GM12891 (cell line): Measurements from ENCODE around the gene CFAP46.
"Not testable (repeated sequence)": the region's sequence is repeated elsewhere in the genome, so short reads cannot be mapped to it uniquely, and the experiment has no call there.

Experiments used
- DNase-seq: peaks from one replicate; pipeline ENCODE4 v3.0.0; 2011; ENCODE audit warnings: low spot score; ENCODE audit not compliant: insufficient read length
- FAIRE-seq: peaks from 2 replicates; lab custom pipeline; 2011; peaks lifted over from hg19 to GRCh38; lab: Jason Lieb, UNC
- PAX5 ChIP-seq: IDR thresholded peaks from 2 replicates; pipeline ENCODE4 v1.6.1; 2011; ENCODE audit warnings: low read length, moderate library complexity, mild to moderate bottlenecking; ENCODE audit not compliant: insufficient read depth, severe bottlenecking
- POLR2A ChIP-seq: IDR thresholded peaks from 2 replicates; pipeline ENCODE4 v1.6.1; 2011; ENCODE audit warnings: low read depth, low read length, control low read depth
- POLR2AphosphoS5 ChIP-seq: IDR thresholded peaks from 2 replicates; pipeline ENCODE4 v1.6.1; 2011; ENCODE audit warnings: low read depth, low read length, control low read depth
- POU2F2 ChIP-seq: IDR thresholded peaks from 2 replicates; pipeline ENCODE4 v1.6.1; 2011; ENCODE audit warnings: low read depth, mild to moderate bottlenecking, control low read depth, low read length, moderate library complexity
- SPI1 ChIP-seq: IDR thresholded peaks from 2 replicates; pipeline ENCODE4 v1.6.1; 2011; ENCODE audit warnings: low read depth, low read length, control low read depth
- TAF1 ChIP-seq: IDR thresholded peaks from 2 replicates; pipeline ENCODE4 v1.6.1; 2011; ENCODE audit warnings: low read depth, low read length, control low read depth

The CFAP46 gene

GRCh38 chr10:132928261-132928660 is 14.1 kb downstream of the CFAP46 start:
- DNase-seq (no peak), FAIRE-seq (no peak)
- TF ChIP-seq POU2F2 (no peak), POLR2AphosphoS5 (no peak), POLR2A (no peak), PAX5 (no peak), TAF1 (no peak), SPI1 (no peak)

GRCh38 chr10:132927824-132928223 is 14.5 kb downstream of the CFAP46 start:
- TF ChIP-seq POLR2A (no peak), PAX5 (no peak), POU2F2 (no peak), SPI1 (no peak), POLR2AphosphoS5 (no peak), TAF1 (no peak)
- no peak for FAIRE-seq

DNA sequence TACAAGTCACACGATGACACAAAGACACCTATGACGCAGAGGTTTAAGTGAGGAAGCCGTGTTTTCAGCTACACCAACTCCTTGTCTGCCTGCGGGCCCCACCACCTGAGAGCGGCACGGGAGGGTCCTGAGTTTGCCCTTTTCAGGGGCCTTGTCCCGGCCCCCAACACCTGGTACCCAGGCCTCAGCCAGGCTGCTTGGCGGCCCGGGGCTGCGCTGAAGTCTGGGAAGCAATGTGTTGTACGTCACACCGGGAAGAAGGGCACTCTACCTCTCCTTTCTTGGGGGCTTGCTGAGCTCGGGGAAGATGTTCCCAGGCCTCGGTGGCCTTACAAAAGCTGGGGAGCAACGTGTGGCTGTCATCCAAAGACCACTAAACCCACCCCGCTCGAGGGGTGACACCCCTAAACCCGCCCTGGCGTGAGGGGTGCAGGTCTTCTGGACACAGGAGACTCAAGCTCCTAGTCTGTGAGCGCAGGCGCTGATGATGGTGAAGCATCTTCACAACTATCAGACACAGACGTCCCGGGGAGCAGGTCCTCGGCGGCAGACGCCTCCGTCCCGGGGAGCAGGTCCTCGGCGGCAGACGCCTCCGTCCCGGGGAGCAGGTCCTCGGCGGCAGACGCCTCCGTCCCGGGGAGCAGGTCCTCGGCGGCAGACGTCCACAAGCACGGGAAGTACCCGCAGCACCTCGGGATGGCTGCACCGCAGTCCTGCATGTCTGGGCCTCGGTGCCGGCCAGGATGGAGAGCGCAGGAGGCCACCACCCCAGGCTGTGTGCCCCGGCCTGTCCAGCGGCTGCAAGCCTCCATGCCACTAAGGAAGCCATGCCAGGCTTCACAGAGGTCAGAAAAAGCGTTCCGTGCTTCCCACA is 15.4 kb downstream of the CFAP46 start:
- DNase-seq: no peak
- no peak for TF ChIP-seq POLR2A
- no peak for TF ChIP-seq POLR2AphosphoS5
- TF ChIP-seq PAX5: no peak
- TF ChIP-seq POU2F2: no peak
- TF ChIP-seq TAF1: no peak
- TF ChIP-seq SPI1: no peak
- FAIRE-seq: no peak

More at GRCh38 chr10:132927824-132928223, 14.5 kb downstream of the CFAP46 start:
- no peak for DNase-seq

DNA sequence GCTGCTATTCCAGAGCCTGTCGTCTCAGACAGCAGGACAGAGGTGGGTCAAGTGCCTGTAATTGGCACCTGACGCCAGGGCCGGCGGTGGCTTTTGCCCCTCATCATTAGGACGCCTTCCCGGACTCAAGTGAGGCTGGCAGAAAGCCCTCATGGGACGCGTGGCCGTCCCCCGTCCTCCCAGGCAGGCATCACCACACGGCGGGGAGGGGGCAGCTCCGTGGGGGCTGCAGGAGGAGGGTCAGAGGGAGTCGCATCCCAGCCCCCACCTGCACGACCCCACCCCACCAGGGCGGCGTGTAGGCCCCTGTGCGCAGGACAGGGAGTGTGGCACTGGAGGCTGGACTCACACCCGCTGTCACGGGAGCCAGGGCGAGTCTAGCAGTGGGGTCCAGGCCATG is 16.3 kb downstream of the CFAP46 start:
- no peak for DNase-seq
- no peak for FAIRE-seq
- TF ChIP-seq POLR2A (no peak), TAF1 (no peak), PAX5 (no peak), POLR2AphosphoS5 (no peak), SPI1 (no peak), POU2F2 (no peak)

GRCh38 chr10:132925614-132926013 is 16.8 kb downstream of the CFAP46 start:
- DNase-seq (no peak), FAIRE-seq (no peak)
- TF ChIP-seq POLR2AphosphoS5 (no peak), POU2F2 (no peak), SPI1 (no peak), TAF1 (no peak), POLR2A (no peak), PAX5 (no peak)

DNA sequence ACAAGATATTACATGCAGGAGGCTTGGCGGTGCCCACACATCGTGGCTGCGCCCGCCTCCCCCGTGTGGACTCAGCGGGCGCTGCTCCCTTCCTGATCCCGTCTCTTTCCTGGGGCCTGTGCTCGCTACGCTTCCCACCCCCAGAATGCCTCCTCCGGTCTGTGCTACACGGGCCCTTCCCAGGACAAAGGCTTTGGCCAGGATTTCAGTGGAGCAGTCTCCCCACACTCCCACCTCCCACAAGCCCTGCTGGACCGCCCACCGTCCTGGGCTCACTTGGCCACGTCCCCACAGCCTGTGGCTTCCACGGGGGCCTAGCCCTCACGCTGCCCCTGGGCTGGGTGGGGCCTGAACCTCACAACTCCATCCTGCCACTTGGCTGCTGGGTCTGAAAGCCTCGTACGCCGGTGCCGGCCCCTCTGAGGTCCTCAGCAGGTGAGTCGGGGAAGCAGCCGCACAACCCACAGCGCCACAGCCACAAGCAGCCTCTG is 17.3 kb downstream of the CFAP46 start:
- FAIRE-seq: no peak
- DNase-seq: no peak
- TF ChIP-seq POLR2A (no peak), SPI1 (no peak), TAF1 (no peak), POLR2AphosphoS5 (no peak), PAX5 (no peak), POU2F2 (no peak)

DNA sequence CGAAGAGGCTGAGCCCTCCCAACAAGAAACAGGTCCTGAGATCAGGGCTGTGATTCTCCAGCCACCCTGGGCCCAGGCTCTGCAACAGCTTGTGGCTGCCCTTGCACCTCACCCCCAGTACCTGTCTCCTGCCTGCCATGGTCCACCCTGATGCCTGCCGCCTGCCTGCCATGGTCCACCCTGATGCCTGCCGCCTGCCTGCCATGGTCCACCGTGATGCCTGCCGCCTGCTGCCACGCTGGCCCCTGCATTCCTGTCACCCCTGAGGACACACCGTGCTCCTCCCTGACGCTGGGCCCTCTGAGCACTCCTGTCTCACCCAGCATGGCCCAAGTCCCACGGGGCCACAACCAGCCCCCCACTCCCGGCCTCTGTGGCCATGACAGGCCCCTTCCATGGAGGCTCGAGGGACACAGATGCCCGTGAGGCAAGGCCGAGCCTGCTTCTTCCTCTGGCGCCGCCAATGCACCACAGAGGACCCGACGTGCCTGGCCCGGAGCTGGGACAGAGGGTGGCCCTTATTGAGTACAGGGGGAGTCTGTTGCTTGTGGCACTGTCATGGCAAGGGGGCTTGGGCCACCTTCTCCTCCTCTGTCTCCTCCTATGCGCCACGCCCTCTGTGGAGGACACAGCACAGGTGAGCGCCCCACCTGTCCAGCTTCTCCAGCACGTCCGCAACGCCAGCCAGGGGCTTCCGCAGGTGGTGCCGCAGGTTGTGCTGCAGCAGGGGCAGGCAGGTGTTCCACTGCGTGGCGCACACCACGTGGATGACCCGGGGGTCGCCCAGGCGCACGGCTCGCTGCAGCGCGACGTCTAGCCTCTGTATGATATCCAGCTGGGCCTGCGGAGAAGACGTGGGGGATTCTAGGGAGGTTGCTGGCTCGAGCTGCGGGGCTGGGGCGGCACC is 18.1 kb downstream of the CFAP46 start:
- no peak for DNase-seq
- no peak for TF ChIP-seq TAF1
- no peak for TF ChIP-seq SPI1
- TF ChIP-seq PAX5: no peak
- TF ChIP-seq POU2F2: no peak
- no peak for TF ChIP-seq POLR2AphosphoS5
- TF ChIP-seq POLR2A: no peak
- no peak for FAIRE-seq

GRCh38 chr10:132923384-132923783 is 19.0 kb downstream of the CFAP46 start:
- FAIRE-seq, DNase-seq: not testable (repeated sequence)

DNA sequence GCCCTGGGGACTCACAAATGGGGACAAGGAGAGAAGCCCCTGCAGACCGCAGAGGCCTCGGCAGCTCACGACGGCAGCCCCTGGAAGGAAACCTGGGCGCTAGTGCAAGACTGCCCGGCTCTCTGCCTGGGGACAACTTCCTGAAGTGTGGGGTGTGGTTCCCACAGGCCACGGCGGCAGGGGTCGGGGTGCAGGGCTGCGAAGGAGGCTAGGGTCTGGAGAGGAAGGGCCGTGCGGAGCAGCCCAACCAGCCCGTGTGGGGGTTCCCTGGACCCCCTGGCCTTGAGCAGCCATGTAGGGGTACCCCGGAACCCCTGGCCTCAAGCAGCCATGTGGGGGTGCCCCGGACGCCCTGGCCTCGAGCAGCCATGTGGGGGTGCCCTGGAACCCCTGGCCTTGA is 19.5 kb downstream of the CFAP46 start:
- TF ChIP-seq TAF1 (no peak), SPI1 (no peak), POLR2AphosphoS5 (no peak), POLR2A (no peak), POU2F2 (no peak), PAX5 (no peak)
- DNase-seq (no peak), FAIRE-seq (no peak)
